ENCODE results near the gene C1QTNF9B.
"Not testable (repeated sequence)": the region's sequence is repeated elsewhere in the genome, so short reads cannot be mapped to it uniquely, and the experiment has no call there.

Gene C1QTNF9B

GRCh38 chr13:23889615-23890607 lies 7.4 kb downstream of the C1QTNF9B start:
- DNase-seq, result no peak

GRCh38 chr13:23888658-23889614 lies 8.4 kb downstream of the C1QTNF9B start, which contains the start of gene MIPEP:
MIPEP (minus strand) TSS chr13:23889400; CDS start chr13:23889320, 80 bp downstream.
- DNase-seq, result peak; percentile 97

GRCh38 chr13:23884361-23884760 lies 12.9 kb downstream of the C1QTNF9B start:
- DNase-seq, result not testable (repeated sequence)

- DNase-seq, result no peak
Observed at GRCh38 chr13:23883255-23883654, 14.0 kb downstream of the C1QTNF9B start.

- DNase-seq, result not testable (repeated sequence)
Observed at GRCh38 chr13:23881402-23881800, 15.9 kb downstream of the C1QTNF9B start.

- DNase-seq, result not testable (repeated sequence)
Observed at GRCh38 chr13:23880493-23881401, 16.6 kb downstream of the C1QTNF9B start.

- no peak for DNase-seq
Observed at GRCh38 chr13:23877286-23877685, 20.0 kb downstream of the C1QTNF9B start.

GRCh38 chr13:23876265-23876664 lies 21.0 kb downstream of the C1QTNF9B start:
- DNase-seq, result peak; percentile 68

- peak; percentile 50 for DNase-seq
Observed at GRCh38 chr13:23871616-23872220, 25.6 kb downstream of the C1QTNF9B start.

GRCh38 chr13:23870356-23871140 lies 26.8 kb downstream of the C1QTNF9B start:
- DNase-seq, result peak; percentile 55

GRCh38 chr13:23868521-23868920 lies 28.8 kb downstream of the C1QTNF9B start:
- no peak for DNase-seq

- DNase-seq, result peak; percentile 60
Observed at GRCh38 chr13:23867027-23867491, 30.2 kb downstream of the C1QTNF9B start.

- DNase-seq, result peak; percentile 88
Observed at GRCh38 chr13:23866420-23867026, 30.8 kb downstream of the C1QTNF9B start.

- DNase-seq, result peak; percentile 26
Observed at GRCh38 chr13:23865906-23866305, 31.4 kb downstream of the C1QTNF9B start.

- peak; percentile 70 for DNase-seq
Observed at GRCh38 chr13:23865026-23865425, 32.3 kb downstream of the C1QTNF9B start.

- no peak for DNase-seq
Observed at GRCh38 chr13:23861310-23861709, 36.0 kb downstream of the C1QTNF9B start.

GRCh38 chr13:23859904-23860303 lies 37.4 kb downstream of the C1QTNF9B start:
- DNase-seq, result peak; percentile 90

GRCh38 chr13:23859455-23859854 lies 37.8 kb downstream of the C1QTNF9B start:
- DNase-seq, result no peak

GRCh38 chr13:23858546-23858945 lies 38.8 kb downstream of the C1QTNF9B start:
- no peak for DNase-seq

Data from hematopoietic multipotent progenitor cell treated with erythropoietin and hydrocortisone succinate and interleukin-3 and kit ligand, for 6 days (in vitro differentiated cells).